ENCODE results near the gene NDUFAF8.
A peak's percentile ranks its signal among the peaks of the same experiment; 100 is the strongest.

NDUFAF8 gene, protein sequence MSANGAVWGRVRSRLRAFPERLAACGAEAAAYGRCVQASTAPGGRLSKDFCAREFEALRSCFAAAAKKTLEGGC

DNA sequence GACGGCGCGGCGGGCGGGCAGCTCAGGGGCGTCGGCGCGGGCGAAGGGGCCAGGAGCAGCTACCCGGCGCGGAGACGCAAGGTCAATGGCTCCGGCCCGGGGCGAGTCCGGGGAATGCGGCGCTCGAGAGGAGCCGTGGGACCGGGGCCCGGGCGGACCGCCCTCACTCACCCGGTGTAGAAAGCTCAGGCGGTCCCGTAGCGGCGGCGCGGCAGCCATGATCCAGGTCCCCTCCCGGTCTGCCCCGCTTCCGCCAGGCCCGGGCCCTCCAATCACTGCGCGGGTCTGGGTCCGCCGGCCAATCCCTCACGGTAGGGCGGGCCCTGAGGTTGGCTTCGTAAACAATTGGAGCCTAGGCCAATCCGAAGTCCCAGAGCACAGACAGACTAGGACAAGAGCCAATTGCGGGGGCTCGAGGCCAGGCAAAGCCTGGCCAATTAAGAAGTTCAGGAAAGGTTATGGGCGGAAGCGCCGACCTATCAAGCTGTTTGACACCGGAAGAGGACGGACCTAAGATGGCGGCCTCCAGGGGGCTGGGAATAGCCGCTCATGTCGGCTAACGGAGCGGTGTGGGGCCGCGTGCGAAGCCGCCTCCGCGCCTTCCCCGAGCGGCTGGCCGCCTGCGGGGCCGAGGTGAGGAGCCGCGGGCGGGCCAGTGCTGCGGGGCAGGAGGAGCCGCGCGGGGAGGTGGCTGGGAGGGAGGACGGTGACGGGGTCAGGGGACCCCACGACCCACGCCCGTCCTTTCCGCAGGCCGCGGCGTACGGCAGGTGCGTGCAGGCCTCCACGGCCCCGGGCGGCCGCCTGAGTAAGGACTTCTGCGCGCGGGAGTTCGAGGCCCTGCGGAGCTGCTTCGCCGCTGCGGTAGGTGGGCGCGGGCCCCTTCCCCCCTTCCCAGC lies at the start of gene NDUFAF8, which contains the start of gene TEPSIN:
TSS of gene NDUFAF8 (plus strand) at position 504 of the 899 bp plus-strand sequence. CDS start at position 550, 46 bp downstream.
TSS of gene TEPSIN (minus strand) at position 241 of the 899 bp plus-strand sequence. CDS start at position 219, 22 bp downstream.
- peaks cover 32% of the 10 kb centered on the region for H3K79me2 ChIP-seq (ENCODE audit: insufficient read depth, low read length)

DNA sequence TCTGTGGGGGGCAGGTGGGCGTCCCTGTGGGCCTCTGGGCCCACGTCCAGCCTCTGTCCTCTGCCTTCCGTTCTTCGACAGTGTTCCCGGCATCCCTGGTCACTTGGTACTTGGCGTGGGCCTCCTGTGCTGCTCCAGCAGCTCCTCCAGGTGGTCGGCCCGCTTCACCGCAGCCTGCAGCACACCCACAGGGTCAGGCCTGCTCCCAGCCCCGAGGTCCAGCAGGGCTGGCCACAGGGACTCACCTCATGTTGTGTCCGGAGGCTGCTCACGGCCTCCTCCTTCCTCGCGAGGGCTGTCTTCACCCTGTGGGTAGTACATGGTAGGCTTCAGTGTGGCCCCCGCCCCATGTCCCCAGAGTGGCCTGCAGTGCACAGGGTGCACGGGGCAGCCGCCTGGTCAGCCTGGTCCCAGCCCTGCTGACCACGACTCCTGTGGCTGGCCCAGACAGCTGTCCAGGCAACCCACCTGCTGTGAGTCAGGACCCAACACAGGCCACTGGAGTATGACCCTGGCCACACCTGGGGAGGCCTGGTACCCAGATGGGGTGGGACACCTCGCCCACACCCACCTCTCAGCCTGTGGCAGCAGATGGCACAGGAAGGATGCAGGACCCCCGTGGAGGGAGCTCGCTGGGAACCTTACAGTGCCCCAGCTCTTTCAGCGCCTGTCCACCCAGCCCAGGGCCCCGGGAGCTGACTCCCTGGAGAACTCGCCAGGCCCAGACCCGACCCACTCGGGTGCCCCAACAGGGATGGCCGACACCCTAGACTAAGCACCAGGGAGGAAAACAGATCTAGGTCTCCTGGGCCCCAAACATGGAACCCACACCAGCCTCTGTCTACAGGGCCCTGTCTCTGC lies 49.2 kb upstream of the NDUFAF8 start:
- no peaks in the 10 kb centered on the region for H3F3A ChIP-seq (ENCODE audit: insufficient read depth)
- H3K9ac ChIP-seq (ENCODE audit: low read length): no peak overlapping the region
- H3K27ac ChIP-seq (ENCODE audit: low read depth, low read length): no peak overlapping the region
- H2AFZ ChIP-seq (ENCODE audit: low read depth, low read length, severe bottlenecking): no peak overlapping the region
- H3K9me3 ChIP-seq (ENCODE audit: insufficient read depth, low read length): no peaks in the 10 kb centered on the region
- no peaks in the 10 kb centered on the region for H3K79me2 ChIP-seq (ENCODE audit: insufficient read depth, low read length)
- no peaks in the 10 kb centered on the region for H3K27me3 ChIP-seq (ENCODE audit: low read length)
- TF ChIP-seq, protein P1, sequence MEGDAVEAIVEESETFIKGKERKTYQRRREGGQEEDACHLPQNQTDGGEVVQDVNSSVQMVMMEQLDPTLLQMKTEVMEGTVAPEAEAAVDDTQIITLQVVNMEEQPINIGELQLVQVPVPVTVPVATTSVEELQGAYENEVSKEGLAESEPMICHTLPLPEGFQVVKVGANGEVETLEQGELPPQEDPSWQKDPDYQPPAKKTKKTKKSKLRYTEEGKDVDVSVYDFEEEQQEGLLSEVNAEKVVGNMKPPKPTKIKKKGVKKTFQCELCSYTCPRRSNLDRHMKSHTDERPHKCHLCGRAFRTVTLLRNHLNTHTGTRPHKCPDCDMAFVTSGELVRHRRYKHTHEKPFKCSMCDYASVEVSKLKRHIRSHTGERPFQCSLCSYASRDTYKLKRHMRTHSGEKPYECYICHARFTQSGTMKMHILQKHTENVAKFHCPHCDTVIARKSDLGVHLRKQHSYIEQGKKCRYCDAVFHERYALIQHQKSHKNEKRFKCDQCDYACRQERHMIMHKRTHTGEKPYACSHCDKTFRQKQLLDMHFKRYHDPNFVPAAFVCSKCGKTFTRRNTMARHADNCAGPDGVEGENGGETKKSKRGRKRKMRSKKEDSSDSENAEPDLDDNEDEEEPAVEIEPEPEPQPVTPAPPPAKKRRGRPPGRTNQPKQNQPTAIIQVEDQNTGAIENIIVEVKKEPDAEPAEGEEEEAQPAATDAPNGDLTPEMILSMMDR (IDR thresholded peaks at IDR 0.05; ENCODE audit: insufficient read depth, low read length, poor library complexity, severe bottlenecking): no peak
- no peak for TF ChIP-seq EZH2phosphoT487 (conservative IDR thresholded peaks at IDR 0.05; ENCODE audit: low read length)
- H3K4me2 ChIP-seq (ENCODE audit: low read depth, low read length, poor library complexity, severe bottlenecking): no peak overlapping the region
- no peak overlapping the region for H3K4me3 ChIP-seq (ENCODE audit: insufficient read depth, low read length, poor library complexity, severe bottlenecking)
- H3K36me3 ChIP-seq (ENCODE audit: low read length): no peaks in the 10 kb centered on the region
- H3K9me2 ChIP-seq (replicated peaks; ENCODE audit: insufficient read depth, low read length): no peaks in the 10 kb centered on the region
- no peaks in the 10 kb centered on the region for H4K20me1 ChIP-seq (ENCODE audit: low read depth, low read length)

More for the DNA sequence above, at the start of gene NDUFAF8, which contains the start of gene TEPSIN:
- peak within 1 kb of the TSS; percentile 74 for H3K4me2 ChIP-seq (ENCODE audit: low read depth, low read length, poor library complexity, severe bottlenecking)
- peak within 1 kb of the TSS; percentile 85 for H3K9ac ChIP-seq (ENCODE audit: low read length)
- H3K4me3 ChIP-seq (ENCODE audit: insufficient read depth, low read length, poor library complexity, severe bottlenecking): peak within 1 kb of the TSS; percentile 86
- H2AFZ ChIP-seq (ENCODE audit: low read depth, low read length, severe bottlenecking): peak within 1 kb of the TSS; percentile 8
- H4K20me1 ChIP-seq (ENCODE audit: low read depth, low read length): no peaks in the 10 kb centered on the region
- peak within 1 kb of the TSS; percentile 77 for H3K27ac ChIP-seq (ENCODE audit: low read depth, low read length)
- H3K9me2 ChIP-seq (replicated peaks; ENCODE audit: insufficient read depth, low read length): no peaks in the 10 kb centered on the region
- no peaks in the 10 kb centered on the region for H3K36me3 ChIP-seq (ENCODE audit: low read length)
- 0 out of 2 replicates have a peak, but pooled peaks cover 7% of the 10 kb centered on the region for H3F3A ChIP-seq (ENCODE audit: insufficient read depth)
- TF ChIP-seq, protein P1 (IDR thresholded peaks at IDR 0.05; ENCODE audit: insufficient read depth, low read length, poor library complexity, severe bottlenecking): no peak
- TF ChIP-seq EZH2phosphoT487 (conservative IDR thresholded peaks at IDR 0.05; ENCODE audit: low read length): no peak
- no peaks in the 10 kb centered on the region for H3K27me3 ChIP-seq (ENCODE audit: low read length)
- H3K9me3 ChIP-seq (ENCODE audit: insufficient read depth, low read length): no peaks in the 10 kb centered on the region

DNA sequence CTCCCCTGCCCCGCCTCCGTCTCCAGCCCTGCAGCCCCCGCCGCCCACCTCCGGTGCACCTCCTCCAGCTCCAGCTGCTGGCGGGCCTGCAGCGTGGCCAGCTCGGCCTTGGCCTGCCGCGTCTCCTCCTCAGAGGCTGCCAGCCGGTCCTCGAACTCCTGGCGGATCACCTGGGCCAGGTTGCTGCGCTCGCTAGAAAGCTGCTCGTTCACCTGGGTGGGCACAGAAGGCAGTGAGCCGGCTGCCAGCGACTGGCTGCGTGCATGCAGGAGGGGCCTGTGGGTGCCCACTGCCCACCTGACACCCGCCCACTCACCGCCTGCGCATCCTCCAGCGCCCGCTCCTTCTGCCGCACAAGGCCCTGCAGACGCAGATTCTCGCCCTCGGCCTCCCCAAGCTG lies 48.5 kb upstream of the NDUFAF8 start:
- no peaks in the 10 kb centered on the region for H3K36me3 ChIP-seq (ENCODE audit: low read length)
- TF ChIP-seq EZH2phosphoT487 (conservative IDR thresholded peaks at IDR 0.05; ENCODE audit: low read length): no peak
- TF ChIP-seq, protein P1 (IDR thresholded peaks at IDR 0.05; ENCODE audit: insufficient read depth, low read length, poor library complexity, severe bottlenecking): no peak
- no peak overlapping the region for H3K27ac ChIP-seq (ENCODE audit: low read depth, low read length)
- no peaks in the 10 kb centered on the region for H4K20me1 ChIP-seq (ENCODE audit: low read depth, low read length)
- H2AFZ ChIP-seq (ENCODE audit: low read depth, low read length, severe bottlenecking): no peak overlapping the region
- H3K9me3 ChIP-seq (ENCODE audit: insufficient read depth, low read length): no peaks in the 10 kb centered on the region
- no peaks in the 10 kb centered on the region for H3K79me2 ChIP-seq (ENCODE audit: insufficient read depth, low read length)
- H3F3A ChIP-seq (ENCODE audit: insufficient read depth): no peaks in the 10 kb centered on the region
- no peaks in the 10 kb centered on the region for H3K9me2 ChIP-seq (replicated peaks; ENCODE audit: insufficient read depth, low read length)
- no peaks in the 10 kb centered on the region for H3K27me3 ChIP-seq (ENCODE audit: low read length)
- H3K4me3 ChIP-seq (ENCODE audit: insufficient read depth, low read length, poor library complexity, severe bottlenecking): no peak overlapping the region
- H3K4me2 ChIP-seq (ENCODE audit: low read depth, low read length, poor library complexity, severe bottlenecking): no peak overlapping the region
- no peak overlapping the region for H3K9ac ChIP-seq (ENCODE audit: low read length)
